PC-3 (cell line): ENCODE data around the gene DLG5. TPM values are rescaled to one million over a fixed set of nuclear protein-coding genes. Genes with fewer than 3 reads are reported as not detected.
A peak's percentile ranks its signal among the peaks of the same experiment; 100 is the strongest.

Source experiments
- ATAC-seq: fragments of 200-7000 bp; cut with Tn5 transposase; 2 replicates; pipeline ENCODE4 v1.9.1; 2020; ENCODE audit warnings: mild to moderate bottlenecking, moderate library complexity
- BruUV-seq: library from RNA; stranded (reverse); fragments of 400-500 nt; replicated peaks from 2 replicates; lab custom pipeline; 2021; lab: Mats Ljungman, UMichigan
- CTCF ChIA-PET: fragments of 300-600 bp; sonication (Branson Sonifier 250); formaldehyde crosslinking; loops from one replicate; lab custom pipeline; 2022; ENCODE audit warnings: antibody characterized with exemption; lab: Charles Lee
- POLR2A ChIA-PET: fragments of 300-600 bp; sonication (Branson Sonifier 250); formaldehyde crosslinking; loops from one replicate; lab custom pipeline; 2022; ENCODE audit warnings: antibody characterized with exemption; ENCODE audit not compliant: unreplicated experiment; lab: Charles Lee
- DNase-seq: peaks from one replicate; pipeline ENCODE4 v3.0.0-alpha.2; 2015
- H2AFZ ChIP-seq: fragments of 300-600 bp; sonication (generic); 2 replicates; pipeline ENCODE4 v1.6.0; 2016; ENCODE audit warnings: antibody characterized with exemption, low read length
- H3F3A ChIP-seq: fragments of 300-600 bp; sonication (generic); one replicate; pipeline ENCODE4 v1.6.0; 2017; ENCODE audit warnings: antibody characterized with exemption, low read length, control low read depth, mild to moderate bottlenecking; ENCODE audit not compliant: unreplicated experiment
- H3K27ac ChIP-seq: fragments of 300-600 bp; sonication (generic); 2 replicates; pipeline ENCODE4 v1.5.1; 2016; ENCODE audit warnings: mild to moderate bottlenecking, low read length
- H3K27me3 ChIP-seq: fragments of 300-600 bp; sonication (generic); 2 replicates; pipeline ENCODE4 v1.6.1; 2016; ENCODE audit warnings: low read length, mixed read lengths
- H3K36me3 ChIP-seq: fragments of 300-600 bp; sonication (generic); 2 replicates; pipeline ENCODE4 v1.6.1; 2016; ENCODE audit warnings: low read depth, mixed run types, low read length, mixed read lengths
- H3K4me1 ChIP-seq: fragments of 300-600 bp; sonication (generic); 2 replicates; pipeline ENCODE4 v1.5.1; 2016; ENCODE audit warnings: low read length; ENCODE audit not compliant: insufficient read depth
- H3K4me2 ChIP-seq: fragments of 300-600 bp; sonication (generic); 2 replicates; pipeline ENCODE4 v1.6.0; 2016; ENCODE audit warnings: low read length
- H3K4me3 ChIP-seq: fragments of 300-600 bp; sonication (generic); 2 replicates; pipeline ENCODE4 v1.5.1; 2016; ENCODE audit warnings: mild to moderate bottlenecking, low read length, mixed read lengths
- H3K79me2 ChIP-seq: fragments of 300-600 bp; sonication (generic); 2 replicates; pipeline ENCODE4 v1.6.1; 2017; ENCODE audit warnings: low read length, mixed read lengths
- H3K9ac ChIP-seq: fragments of 300-600 bp; sonication (generic); 2 replicates; pipeline ENCODE4 v1.6.0; 2016; ENCODE audit warnings: mild to moderate bottlenecking, low read length
- H3K9me2 ChIP-seq: fragments of 300-600 bp; sonication (generic); replicated peaks from 2 replicates; pipeline ENCODE4 v1.6.1; 2016; ENCODE audit warnings: mixed run types, low read length, mixed read lengths
- H3K9me3 ChIP-seq: fragments of 300-600 bp; sonication (generic); 2 replicates; pipeline ENCODE4 v1.6.1; 2016; ENCODE audit warnings: low read length, mixed read lengths
- H4K20me1 ChIP-seq: fragments of 300-600 bp; sonication (generic); 2 replicates; pipeline ENCODE4 v1.6.1; 2016; ENCODE audit warnings: low read length, mixed read lengths
- EZH2 ChIP-seq: fragments of 300-600 bp; sonication (generic); IDR thresholded peaks from one replicate; pipeline ENCODE4 v1.6.1; 2017; ENCODE audit warnings: antibody characterized with exemption, mild to moderate bottlenecking, low read length; ENCODE audit not compliant: unreplicated experiment
- EZH2phosphoT487 ChIP-seq: fragments of 300-600 bp; sonication (generic); IDR thresholded peaks from 2 replicates; pipeline ENCODE4 v1.6.1; 2018; ENCODE audit warnings: mild to moderate bottlenecking, antibody characterized with exemption, low read length, borderline replicate concordance
- intact Hi-C: fragments of 100-400 bp; cut with micrococcal nuclease; formaldehyde crosslinking; loops from 2 replicates; pipeline ENCODE4 v1.9.0; 2023
- total RNA-seq: library from RNA; depleted of rRNA; stranded (reverse); fragments of >200 nt; gene quantifications from 2 replicates; pipeline ENCODE4 v1.2.3, GENCODE V29; 2014
- TF ChIP-seq, protein P1 (sequence below): fragments of 300-600 bp; sonication (generic); conservative IDR thresholded peaks from 2 replicates; pipeline ENCODE4 v1.5.1; 2017; ENCODE audit warnings: antibody characterized with exemption, low read depth, mild to moderate bottlenecking, low read length

Gene DLG5
- total RNA-seq, 1 experiment from 2014 or later = 118 TPM

DNA sequence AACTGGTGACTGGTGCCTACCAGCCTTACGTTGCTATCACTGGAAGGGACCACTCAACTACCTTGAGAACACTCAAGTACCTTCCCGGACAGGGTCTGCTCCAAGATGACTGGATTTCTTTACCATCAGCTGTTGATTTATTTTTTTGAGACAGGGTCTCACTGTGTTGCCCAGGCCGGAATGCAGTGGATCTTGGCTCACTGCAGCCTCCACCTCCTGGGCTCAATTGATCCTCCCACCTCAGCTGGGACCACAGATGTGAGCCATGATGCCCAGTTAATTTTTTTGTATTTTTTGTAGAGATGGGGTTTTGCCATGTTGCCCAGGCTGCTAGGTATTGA, 45.2 kb upstream of the DLG5 start:
- TF ChIP-seq, protein P1, sequence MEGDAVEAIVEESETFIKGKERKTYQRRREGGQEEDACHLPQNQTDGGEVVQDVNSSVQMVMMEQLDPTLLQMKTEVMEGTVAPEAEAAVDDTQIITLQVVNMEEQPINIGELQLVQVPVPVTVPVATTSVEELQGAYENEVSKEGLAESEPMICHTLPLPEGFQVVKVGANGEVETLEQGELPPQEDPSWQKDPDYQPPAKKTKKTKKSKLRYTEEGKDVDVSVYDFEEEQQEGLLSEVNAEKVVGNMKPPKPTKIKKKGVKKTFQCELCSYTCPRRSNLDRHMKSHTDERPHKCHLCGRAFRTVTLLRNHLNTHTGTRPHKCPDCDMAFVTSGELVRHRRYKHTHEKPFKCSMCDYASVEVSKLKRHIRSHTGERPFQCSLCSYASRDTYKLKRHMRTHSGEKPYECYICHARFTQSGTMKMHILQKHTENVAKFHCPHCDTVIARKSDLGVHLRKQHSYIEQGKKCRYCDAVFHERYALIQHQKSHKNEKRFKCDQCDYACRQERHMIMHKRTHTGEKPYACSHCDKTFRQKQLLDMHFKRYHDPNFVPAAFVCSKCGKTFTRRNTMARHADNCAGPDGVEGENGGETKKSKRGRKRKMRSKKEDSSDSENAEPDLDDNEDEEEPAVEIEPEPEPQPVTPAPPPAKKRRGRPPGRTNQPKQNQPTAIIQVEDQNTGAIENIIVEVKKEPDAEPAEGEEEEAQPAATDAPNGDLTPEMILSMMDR = no peak
- TF ChIP-seq EZH2 (no peak), EZH2phosphoT487 (no peak)
- Histone ChIP-seq H3F3A (peaks cover 4% of the 10 kb centered on the region), H3K36me3 (peaks cover 21% of the 10 kb centered on the region), H3K27ac (peak overlapping the region; percentile 53), H3K27me3 (no peaks in the 10 kb centered on the region), H3K4me2 (peak overlapping the region; percentile 29), H4K20me1 (no peaks in the 10 kb centered on the region), H3K79me2 (no peaks in the 10 kb centered on the region), H3K4me1 (peaks cover 14% of the 10 kb centered on the region), H3K4me3 (no peak overlapping the region), H3K9ac (peak overlapping the region; percentile 3; the same call in 1 of the 2 replicates), H2AFZ (peak overlapping the region; percentile 6; the same call in 1 of the 2 replicates), H3K9me2 (no peaks in the 10 kb centered on the region), H3K9me3 (no peaks in the 10 kb centered on the region)
- DNase-seq (no peak), ATAC-seq (no peak)
- ChIA-PET CTCF (interaction anchor here (0.6 to 1.0 kb wide), 4 partner anchors 12 to 125 kb away, joined by 3 to 4 read pairs (median 4); no protein-coding TSS in a partner anchor), POLR2A (interaction anchor here (0.6 to 0.7 kb wide), 6 partner anchors 12 to 769 kb away, joined by 3 to 5 read pairs (median 4); no protein-coding TSS in a partner anchor)
- intact Hi-C loops = loop anchor here (1.0 to 2.0 kb wide), 9 partner anchors 12 to 125 kb away; partner anchors contain the start of genes DLG5, POLR3A and RPS24
- BruUV-seq = no TSS peak

DNA sequence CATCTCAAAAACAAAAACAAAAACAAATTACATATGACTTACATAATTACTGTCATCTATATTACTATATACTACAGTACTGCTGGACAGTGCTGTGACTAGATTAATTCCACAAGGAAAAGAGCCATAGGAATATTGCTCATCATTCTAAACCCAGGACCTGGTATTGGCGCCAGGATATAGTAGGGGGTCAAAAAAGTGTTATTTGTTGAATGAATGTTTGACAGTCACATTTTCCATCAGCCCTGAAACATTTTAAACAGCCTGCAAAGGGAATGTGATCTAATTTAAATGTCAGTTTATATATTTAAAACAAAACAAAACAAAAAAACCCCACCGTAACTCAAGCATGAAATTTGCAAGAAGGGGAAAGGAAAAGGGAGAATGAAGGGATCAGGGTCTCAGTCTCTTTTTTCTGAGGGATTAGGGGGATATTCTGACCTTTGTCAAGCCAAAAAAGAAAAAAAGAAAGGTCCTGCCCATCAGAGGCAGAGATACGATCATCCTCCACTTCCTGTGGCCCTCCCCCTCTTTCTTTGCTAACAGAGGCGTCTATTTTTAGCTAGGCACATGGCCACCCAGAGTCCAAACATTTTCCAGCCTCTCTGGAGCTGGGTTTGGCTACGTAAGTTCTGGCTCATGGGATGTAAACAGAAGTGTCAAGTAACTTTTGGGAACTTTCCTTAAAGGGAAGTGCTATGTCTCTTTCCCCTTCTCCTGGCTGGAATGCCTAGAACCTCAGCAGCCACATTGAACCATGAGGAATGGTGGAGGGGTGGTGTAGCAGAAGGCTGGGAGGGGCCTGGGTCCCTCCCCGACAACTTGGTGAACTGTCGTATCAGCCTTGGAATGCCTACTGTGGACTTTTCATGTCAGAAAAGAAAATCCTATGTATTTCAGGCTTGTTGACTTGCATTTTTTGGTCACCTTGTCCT, 44.6 kb upstream of the DLG5 start:
- Histone ChIP-seq H3K4me3 (no peak overlapping the region), H3K79me2 (no peaks in the 10 kb centered on the region), H3K4me2 (peak overlapping the region; percentile 29), H2AFZ (peak overlapping the region; percentile 6), H3F3A (peaks cover 4% of the 10 kb centered on the region), H3K9ac (peak overlapping the region; percentile 3; the same call in 1 of the 2 replicates), H4K20me1 (no peaks in the 10 kb centered on the region), H3K4me1 (peaks cover 14% of the 10 kb centered on the region), H3K27ac (peak overlapping the region; percentile 53), H3K9me3 (no peaks in the 10 kb centered on the region), H3K9me2 (no peaks in the 10 kb centered on the region), H3K27me3 (no peaks in the 10 kb centered on the region), H3K36me3 (peaks cover 15% of the 10 kb centered on the region; the same call in 1 of the 2 replicates)
- peak; percentile 99 for DNase-seq
- ChIA-PET POLR2A (interaction anchor here (0.6 to 0.7 kb wide), 6 partner anchors 13 to 770 kb away, joined by 3 to 5 read pairs (median 4); no protein-coding TSS in a partner anchor), CTCF (interaction anchor here (0.6 to 1.0 kb wide), 7 partner anchors 12 to 124 kb away, joined by 3 to 10 read pairs (median 4); no protein-coding TSS in a partner anchor)
- TSS peak; percentile 39 for BruUV-seq
- intact Hi-C loops = loop anchor here (1.0 to 2.0 kb wide), 9 partner anchors 12 to 125 kb away; partner anchors contain the start of genes DLG5, POLR3A and RPS24
- TF ChIP-seq EZH2 (no peak), EZH2phosphoT487 (no peak)
- TF ChIP-seq, protein P1 = no peak
- ATAC-seq = peak; percentile 89
